NCI-H2081 (cell line): ENCODE results near the gene DHRS4.
"Not testable (repeated sequence)": the region's sequence is repeated elsewhere in the genome, so short reads cannot be mapped to it uniquely, and the experiment has no call there.

Source experiments
- DNase-seq, 2 experiments: peaks; one replicate each; lab custom pipeline; 2025; lab: John Stamatoyannopoulos, UW

DHRS4 gene

GRCh38 chr14:23984891-23985602 lies 31.5 kb downstream of the DHRS4 start:
- DNase-seq: no peak

DNA sequence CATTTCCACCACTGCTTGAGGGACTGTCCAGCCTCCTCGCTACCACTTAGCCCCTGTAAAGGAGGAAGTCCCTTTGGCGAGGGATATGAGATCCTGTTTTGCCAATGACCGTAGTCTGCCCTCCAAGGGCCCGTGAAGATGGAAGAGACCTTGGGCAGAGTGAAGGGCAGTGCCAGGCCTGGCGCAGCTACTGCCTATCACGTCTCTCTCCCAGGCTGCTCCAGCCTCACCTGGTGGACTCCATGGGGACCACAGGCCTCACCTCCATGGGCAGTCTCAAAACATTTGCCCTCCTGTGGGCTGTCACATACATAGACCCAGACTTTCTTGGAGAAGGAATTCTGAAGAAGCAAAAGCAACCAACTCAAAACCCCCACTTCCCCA lies 34.6 kb downstream of the DHRS4 start:
- DNase-seq: not testable (repeated sequence)

DNA sequence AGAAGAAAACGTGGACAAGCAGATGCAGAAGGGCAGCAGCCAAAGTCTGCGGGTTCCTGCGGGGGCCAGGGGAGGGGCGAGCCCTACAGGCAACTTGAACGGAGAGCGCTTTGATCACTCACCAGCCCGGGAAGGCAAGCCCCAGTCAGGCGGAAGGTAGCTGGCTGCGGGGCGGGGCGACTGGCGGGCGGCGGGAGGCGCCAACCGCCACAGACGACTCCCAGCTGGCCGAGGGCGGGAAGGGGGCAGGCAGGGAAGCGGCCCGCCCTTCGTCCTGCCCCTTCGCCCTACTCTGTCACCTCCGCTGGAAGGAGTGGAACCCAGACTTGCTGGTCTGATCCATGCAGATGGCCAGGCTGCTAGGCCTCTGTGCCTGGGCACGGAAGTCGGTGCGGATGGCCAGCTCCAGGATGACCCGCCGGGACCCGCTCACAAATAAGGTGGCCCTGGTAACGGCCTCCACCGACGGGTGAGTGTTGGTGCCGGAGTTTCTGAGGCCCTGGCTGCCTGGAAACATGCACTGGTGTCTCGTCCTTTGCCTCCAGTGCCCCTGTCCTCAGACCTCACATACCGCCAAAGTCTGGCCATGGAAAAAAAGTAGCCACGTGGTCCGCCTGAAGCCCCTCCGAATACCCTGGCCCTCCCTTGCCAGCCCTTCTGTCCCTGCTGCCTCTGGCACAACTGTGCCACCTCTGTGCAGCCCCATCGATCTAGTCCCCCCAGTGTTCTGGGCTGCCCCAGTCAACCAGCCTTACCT lies 35.2 kb downstream of the DHRS4 start, which contains the start of gene DHRS4L2:
DHRS4L2 (plus strand) TSS at position 323 of the 757 bp plus-strand sequence; CDS start at position 342, 19 bp downstream.
- not testable (repeated sequence) for DNase-seq

DNA sequence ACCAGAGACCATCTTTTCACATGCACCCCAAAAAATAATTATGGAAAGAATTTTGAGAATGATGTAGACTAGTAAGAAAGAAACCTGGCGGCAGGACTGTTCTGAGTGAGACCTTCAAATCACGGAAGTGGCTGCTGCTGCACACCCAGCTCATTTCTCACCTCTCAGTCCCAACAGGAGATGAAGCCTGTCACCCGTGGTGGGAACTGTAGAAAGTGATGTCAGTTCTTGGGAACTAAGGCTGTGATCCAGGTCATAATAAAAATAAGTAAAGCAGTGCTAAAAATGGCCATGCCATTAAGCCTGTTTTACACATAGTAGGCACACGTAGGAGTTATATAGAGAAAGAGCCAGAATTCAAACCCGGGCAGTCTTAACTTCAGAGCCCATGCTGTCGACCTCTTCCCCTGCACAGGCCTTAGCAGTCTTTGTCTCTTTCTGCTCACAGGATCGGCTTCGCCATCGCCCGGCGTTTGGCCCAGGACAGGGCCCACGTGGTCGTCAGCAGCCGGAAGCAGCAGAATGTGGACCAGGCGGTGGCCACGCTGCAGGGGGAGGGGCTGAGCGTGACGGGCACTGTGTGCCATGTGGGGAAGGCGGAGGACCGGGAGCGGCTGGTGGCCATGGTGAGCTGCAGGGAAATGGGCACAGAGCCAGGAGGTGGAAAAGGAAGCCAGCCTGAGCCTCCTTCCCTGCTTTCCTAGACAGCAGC lies 36.3 kb downstream of the DHRS4 start:
- not testable (repeated sequence) for DNase-seq

- DNase-seq: not testable (repeated sequence)
Measured at GRCh38 chr14:23990961-23991360, 37.4 kb downstream of the DHRS4 start.

DNA sequence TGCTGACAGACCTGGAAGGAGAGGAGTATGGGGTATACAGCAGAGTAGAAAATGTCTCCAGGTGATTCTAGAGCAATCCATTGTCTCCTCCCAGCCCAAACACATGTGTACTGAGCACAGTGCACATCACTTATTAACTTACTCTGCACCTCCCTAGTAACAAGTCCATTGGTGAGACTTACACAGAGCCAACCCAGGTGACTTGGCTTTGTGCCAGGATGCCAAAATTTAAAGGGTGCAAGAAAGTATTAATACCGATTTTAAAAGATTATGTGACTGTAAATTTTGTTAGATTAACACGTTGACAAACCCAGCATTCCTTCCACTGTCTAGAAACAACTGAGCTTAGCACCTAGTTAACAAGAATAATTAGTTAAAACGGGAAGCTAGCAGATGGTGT lies 39.5 kb downstream of the DHRS4 start:
- not testable (repeated sequence) for DNase-seq

DNA sequence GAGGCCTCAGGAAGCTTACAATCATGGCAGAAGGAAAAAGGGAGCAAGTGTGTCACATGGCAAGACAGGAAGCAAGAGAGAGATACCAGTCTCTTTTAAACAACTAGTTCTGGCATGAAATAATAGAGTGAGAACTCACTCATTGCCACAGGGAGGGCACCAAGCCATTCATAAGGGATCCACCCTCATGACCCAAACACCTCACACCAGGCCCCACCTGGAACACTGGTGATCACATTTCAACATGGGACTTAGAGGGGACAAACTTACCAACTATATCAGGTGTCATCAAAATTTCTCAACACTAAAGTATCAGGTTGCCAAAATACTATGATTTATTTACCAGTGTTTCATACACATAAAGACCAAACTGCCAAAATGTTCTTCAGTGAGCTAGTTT lies 42.4 kb downstream of the DHRS4 start:
- DNase-seq: not testable (repeated sequence)

DNA sequence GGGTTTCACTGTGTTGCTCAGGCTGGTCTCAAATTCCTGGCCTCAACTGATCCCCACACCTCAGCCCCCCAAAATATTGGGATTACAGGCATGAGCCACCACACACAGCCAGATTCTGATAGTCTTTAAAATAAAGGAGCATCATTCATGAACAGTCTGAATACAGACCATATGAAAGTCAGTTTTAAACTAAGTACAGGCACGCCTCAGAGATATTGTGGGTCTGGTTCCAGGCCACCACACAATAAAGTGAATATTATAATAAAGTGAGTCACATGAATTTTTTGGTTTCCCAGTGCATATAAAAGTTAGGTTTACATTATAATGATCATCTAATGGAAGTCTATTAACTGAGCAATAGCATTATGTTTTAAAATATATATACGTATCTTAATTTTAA lies 43.3 kb downstream of the DHRS4 start:
- not testable (repeated sequence) for DNase-seq

GRCh38 chr14:23999640-24000039 lies 46.1 kb downstream of the DHRS4 start:
- not testable (repeated sequence) for DNase-seq

DNA sequence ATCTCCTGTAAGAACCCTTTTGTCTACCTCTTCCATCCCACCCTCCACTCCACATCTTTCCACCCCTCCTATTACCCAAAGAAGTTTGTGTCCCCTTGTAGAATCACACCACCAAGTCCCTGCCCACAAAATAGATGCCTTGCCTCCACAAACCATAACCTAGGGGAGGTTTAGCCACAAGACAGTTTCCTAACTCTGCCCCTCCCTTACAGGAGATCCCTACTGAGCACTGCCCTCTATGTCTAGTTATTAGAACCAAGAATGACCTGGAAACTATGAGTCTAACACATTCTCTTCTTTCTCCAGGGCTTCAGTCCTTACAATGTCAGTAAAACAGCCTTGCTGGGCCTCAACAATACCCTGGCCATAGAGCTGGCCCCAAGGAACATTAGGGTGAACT lies 47.5 kb downstream of the DHRS4 start:
- not testable (repeated sequence) for DNase-seq

DNA sequence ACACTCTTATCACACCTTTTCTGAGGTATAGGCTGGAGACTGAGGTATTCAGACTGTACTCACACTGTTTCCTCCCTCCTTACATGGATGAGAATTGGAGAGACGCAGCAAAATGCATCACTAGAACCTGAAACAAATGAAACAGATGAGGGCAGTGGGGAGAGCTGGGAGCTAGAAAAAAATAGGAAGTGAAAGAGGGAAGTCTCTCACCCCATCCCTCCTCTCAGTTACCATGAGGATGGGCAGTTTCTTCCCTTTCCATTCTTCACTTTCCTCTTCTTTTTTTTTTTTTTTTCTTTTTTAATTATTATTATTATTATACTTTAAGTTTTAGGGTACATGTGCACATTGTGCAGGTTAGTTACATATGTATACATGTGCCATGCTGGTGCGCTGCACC lies 48.1 kb downstream of the DHRS4 start:
- not testable (repeated sequence) for DNase-seq

GRCh38 chr14:24006471-24006816 lies 52.9 kb downstream of the DHRS4 start:
- not testable (repeated sequence) for DNase-seq

- peak; percentile 36 to 57 for DNase-seq
Measured at GRCh38 chr14:24006817-24007652, 53.5 kb downstream of the DHRS4 start.

DNA sequence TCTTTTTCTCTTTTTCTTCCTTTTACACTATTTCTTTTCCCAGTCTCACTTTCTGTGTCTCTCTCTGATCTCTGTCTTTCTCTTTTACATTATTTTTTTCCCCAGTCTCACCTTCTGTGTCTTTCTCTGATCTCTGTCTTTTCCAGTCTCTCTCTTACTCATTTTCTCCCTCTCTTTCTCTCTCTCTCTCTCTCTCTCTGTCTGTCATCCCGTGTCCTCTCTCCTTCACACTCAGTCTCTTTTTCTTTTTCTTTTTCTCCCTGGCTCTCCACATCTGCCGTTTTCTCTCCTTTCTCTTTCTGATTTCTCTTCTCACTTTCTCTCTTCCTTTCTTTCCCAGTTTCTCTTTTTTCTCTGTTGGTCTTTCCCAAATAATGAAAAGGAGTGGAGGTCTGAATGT lies 57.5 kb downstream of the DHRS4 start:
- no peak for DNase-seq

- DNase-seq: peak; percentile 2 to 41
Measured at GRCh38 chr14:24012726-24013273, 59.2 kb downstream of the DHRS4 start.

- DNase-seq: peak; percentile 69 to 74
Measured at GRCh38 chr14:24013654-24014514, 60.3 kb downstream of the DHRS4 start.

GRCh38 chr14:24015745-24016144 lies 62.2 kb downstream of the DHRS4 start:
- DNase-seq: not testable (repeated sequence)
